ENCODE results near the gene DRG2.

Gene DRG2, protein sequence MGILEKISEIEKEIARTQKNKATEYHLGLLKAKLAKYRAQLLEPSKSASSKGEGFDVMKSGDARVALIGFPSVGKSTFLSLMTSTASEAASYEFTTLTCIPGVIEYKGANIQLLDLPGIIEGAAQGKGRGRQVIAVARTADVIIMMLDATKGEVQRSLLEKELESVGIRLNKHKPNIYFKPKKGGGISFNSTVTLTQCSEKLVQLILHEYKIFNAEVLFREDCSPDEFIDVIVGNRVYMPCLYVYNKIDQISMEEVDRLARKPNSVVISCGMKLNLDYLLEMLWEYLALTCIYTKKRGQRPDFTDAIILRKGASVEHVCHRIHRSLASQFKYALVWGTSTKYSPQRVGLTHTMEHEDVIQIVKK

DNA sequence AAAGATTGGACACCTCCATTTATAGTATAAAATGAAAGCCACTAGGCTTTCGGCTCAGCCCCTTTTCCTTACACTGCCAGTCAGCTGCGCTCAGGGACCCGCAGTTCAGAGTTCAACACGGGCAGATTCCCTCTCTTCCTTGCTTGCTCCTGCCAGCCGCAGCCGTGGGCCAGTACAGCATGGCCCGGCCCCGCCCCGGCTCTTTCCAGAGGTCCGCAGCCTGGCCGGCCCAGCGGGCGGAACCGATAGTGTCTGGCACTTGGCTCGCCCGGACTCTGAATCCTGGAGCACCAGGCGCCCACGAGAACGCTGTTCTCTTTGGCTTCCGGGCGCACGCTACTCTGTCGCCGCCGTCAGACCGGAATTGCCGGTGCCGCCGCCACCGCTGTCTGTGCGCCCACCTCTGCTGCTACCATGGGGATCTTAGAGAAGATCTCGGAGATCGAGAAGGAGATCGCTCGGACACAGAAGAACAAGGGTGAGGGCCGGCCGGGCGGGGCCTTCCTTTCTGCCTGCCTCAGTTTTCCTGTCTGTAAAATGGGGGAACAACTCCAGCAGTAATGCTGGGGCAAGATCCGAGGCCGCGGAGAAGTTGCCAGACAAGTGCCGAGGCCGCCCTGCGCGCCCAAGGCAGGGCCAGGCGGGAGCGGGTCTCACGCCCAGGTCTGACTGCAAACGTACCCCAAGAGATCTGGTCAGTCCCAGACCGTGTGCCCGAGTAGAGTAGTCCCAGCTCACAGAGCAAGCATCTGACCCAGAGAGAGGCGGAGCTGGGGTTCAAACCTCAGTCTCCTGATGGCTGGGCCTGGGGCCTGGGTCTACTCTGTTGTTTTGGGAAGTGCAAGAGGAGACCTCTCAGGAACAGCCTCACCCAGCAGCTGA lies at the start of gene DRG2:
Gene DRG2, plus strand, starts transcription at position 339 of the 882 bp plus-strand sequence. Its CDS starts 76 bp downstream, at position 415.
- H3K9ac ChIP-seq (ENCODE audit: low read depth in 1 of 2, low read length in 2 of 2) = peak within 1 kb of the TSS; percentile 63 to 87
- no peaks in the 10 kb centered on the region for H3K27me3 ChIP-seq (ENCODE audit: control insufficient read depth in 1 of 2, insufficient read depth in 2 of 2, low read length in 2 of 2)

DNA sequence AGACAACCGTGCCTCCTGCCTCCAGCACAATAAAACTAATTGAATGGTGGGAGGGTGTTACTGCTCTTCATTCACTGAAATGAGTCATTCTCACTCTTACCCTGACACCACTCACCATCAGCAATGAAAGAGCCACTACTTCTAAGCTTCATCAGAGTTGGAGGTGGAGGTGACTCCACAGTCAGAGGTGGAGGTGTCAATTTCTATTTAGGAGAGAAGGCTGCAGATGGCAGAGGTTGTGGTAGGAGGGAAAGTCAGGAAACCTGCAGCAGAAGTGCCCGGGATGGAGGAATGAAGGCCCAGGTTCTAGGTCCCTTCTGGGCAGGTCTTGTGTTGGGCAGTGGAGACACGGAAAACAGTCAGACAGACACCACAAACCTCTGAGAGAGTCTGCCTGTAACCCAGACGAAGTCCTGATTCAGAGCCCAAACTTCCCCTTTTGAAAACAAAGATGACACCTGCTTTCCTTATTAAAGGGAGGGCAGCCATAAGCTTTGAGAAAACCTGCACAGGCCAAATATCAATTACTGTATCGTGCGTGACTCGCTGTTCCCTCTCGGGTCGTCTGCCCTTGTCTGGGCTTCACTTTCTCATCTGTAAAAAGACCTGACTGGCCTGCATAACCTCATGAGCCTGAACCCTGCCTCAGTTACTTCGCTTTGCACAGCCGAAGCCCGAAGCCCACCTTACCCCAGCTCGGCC lies 49.4 kb upstream of the DRG2 start:
- peaks cover 23 to 26% of the 10 kb centered on the region in 2 donors for H3K4me1 ChIP-seq (ENCODE audit: control insufficient read depth in 1 of 2, insufficient read depth in 2 of 2, low read length in 2 of 2)
- H3K36me3 ChIP-seq (ENCODE audit: control insufficient read depth in 1 of 2, insufficient read depth in 2 of 2, low read length in 2 of 2) = no peaks in the 10 kb centered on the region
- peak overlapping the region; percentile 75 to 85 for H3K9ac ChIP-seq (ENCODE audit: low read depth in 1 of 2, low read length in 2 of 2)
- no peaks in the 10 kb centered on the region for H3K27me3 ChIP-seq (ENCODE audit: control insufficient read depth in 1 of 2, insufficient read depth in 2 of 2, low read length in 2 of 2)
- H3K27ac ChIP-seq (ENCODE audit: low read depth, low read length) = no peak overlapping the region
- peak overlapping the region; percentile 95 for H3K4me3 ChIP-seq (ENCODE audit: low read depth in 1 of 2, low read length in 2 of 2)
- H3K9me3 ChIP-seq (ENCODE audit: control insufficient read depth in 1 of 2, low read length in 2 of 2) = no peaks in the 10 kb centered on the region

More for the DNA sequence above, at the start of gene DRG2:
- Histone ChIP-seq H3K27ac (ENCODE audit: low read depth, low read length) (no peak within 1 kb of the TSS), H3K9me3 (ENCODE audit: control insufficient read depth in 1 of 2, low read length in 2 of 2) (no peaks in the 10 kb centered on the region), H3K36me3 (ENCODE audit: control insufficient read depth in 1 of 2, insufficient read depth in 2 of 2, low read length in 2 of 2) (peaks cover 2 to 7% of the 10 kb centered on the region in 2 donors), H3K4me1 (ENCODE audit: control insufficient read depth in 1 of 2, insufficient read depth in 2 of 2, low read length in 2 of 2) (peaks cover 7 to 10% of the 10 kb centered on the region in 2 donors), H3K4me3 (ENCODE audit: low read depth in 1 of 2, low read length in 2 of 2) (peak within 1 kb of the TSS; percentile 90 to 98)

DNA sequence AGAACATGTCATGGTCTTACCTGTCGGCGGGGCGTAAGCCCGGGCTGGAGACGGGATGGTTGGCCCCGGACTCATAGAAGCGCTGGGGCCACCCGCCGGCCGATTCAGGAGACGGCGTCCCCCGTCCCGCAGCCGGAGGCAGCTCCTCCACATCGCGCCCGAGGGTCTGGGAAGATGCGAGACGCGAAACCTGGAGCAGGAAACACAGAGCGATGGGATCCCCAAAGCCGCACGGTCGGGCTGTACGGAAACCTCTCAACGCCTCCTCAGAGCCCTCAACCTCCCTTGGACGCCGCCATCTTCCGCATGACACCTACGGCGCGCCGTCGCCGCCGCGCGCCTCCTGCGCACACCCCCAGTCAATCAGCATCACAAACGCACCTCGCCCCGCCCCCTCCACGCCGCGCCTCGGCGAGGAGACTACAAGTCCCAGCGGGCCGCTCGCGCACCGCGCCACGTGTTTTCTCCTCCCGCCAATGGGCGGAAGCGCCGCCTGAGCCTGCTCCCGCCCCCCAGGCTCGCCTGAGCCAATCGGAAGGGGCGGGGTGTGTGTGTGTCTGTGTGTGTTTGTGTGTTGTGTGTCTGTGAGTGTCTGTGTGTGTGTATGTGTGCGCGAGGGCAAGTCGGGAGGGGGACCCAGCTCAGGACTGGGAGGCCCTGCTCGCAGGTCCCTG lies 48.8 kb upstream of the DRG2 start, which contains the start of the genes ATPAF2 and GID4:
Gene ATPAF2, minus strand, starts transcription at position 308 of the 674 bp plus-strand sequence. Its CDS starts 155 bp downstream, at position 153.
Gene GID4, plus strand, starts transcription at position 548 of the 674 bp plus-strand sequence. Its CDS starts 57 bp downstream, at position 605.
- Histone ChIP-seq H3K4me3 (ENCODE audit: low read depth in 1 of 2, low read length in 2 of 2) (peak within 1 kb of the TSS; percentile 95), H3K27me3 (ENCODE audit: control insufficient read depth in 1 of 2, insufficient read depth in 2 of 2, low read length in 2 of 2) (no peaks in the 10 kb centered on the region), H3K27ac (ENCODE audit: low read depth, low read length) (peak within 1 kb of the TSS; percentile 54), H3K36me3 (ENCODE audit: control insufficient read depth in 1 of 2, insufficient read depth in 2 of 2, low read length in 2 of 2) (no peaks in the 10 kb centered on the region), H3K4me1 (ENCODE audit: control insufficient read depth in 1 of 2, insufficient read depth in 2 of 2, low read length in 2 of 2) (peaks cover 22 to 26% of the 10 kb centered on the region in 2 donors), H3K9ac (ENCODE audit: low read depth in 1 of 2, low read length in 2 of 2) (peak within 1 kb of the TSS; percentile 75 to 85), H3K9me3 (ENCODE audit: control insufficient read depth in 1 of 2, low read length in 2 of 2) (no peaks in the 10 kb centered on the region)

DNA sequence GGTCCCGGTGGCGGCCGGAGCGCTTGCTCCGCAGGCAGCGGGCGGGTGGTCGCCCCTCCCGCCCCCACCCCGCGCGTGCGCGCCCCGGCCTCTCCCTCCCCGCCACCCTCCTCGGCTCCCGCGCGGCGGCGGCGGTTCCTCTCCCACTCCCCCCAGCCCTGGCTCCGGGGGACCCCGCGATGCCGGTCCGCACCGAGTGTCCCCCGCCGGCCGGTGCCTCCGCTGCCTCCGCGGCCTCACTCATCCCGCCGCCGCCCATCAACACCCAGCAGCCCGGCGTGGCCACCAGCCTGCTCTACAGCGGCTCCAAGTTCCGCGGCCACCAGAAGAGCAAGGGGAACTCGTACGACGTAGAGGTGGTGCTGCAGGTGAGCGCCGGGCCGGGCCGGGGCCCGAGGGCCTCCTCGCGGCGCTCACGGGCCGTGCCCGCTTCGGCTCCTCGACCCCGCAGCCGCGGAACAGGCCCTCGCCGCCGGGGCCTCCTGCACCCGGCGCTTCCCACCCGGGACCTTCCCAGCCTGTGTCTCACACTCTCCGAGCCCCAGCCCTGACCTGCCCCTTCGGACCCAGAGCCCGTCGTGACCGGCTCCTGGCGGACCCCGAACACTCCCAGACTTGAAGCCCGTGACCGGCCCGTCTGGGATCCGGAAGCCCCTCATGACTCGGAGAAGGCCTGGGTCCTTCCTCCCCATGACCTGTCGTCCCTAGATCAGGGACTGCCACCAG lies 48.0 kb upstream of the DRG2 start:
- peak overlapping the region; percentile 68 to 70 for H3K9ac ChIP-seq (ENCODE audit: low read depth in 1 of 2, low read length in 2 of 2)
- no peaks in the 10 kb centered on the region for H3K27me3 ChIP-seq (ENCODE audit: control insufficient read depth in 1 of 2, insufficient read depth in 2 of 2, low read length in 2 of 2)
- H3K4me1 ChIP-seq (ENCODE audit: control insufficient read depth in 1 of 2, insufficient read depth in 2 of 2, low read length in 2 of 2) = peaks cover 22 to 26% of the 10 kb centered on the region in 2 donors
- H3K36me3 ChIP-seq (ENCODE audit: control insufficient read depth in 1 of 2, insufficient read depth in 2 of 2, low read length in 2 of 2) = no peaks in the 10 kb centered on the region
- H3K9me3 ChIP-seq (ENCODE audit: control insufficient read depth in 1 of 2, low read length in 2 of 2) = no peaks in the 10 kb centered on the region
- H3K4me3 ChIP-seq (ENCODE audit: low read depth in 1 of 2, low read length in 2 of 2) = peak overlapping the region; percentile 95
- H3K27ac ChIP-seq (ENCODE audit: low read depth, low read length) = peak overlapping the region; percentile 54

DNA sequence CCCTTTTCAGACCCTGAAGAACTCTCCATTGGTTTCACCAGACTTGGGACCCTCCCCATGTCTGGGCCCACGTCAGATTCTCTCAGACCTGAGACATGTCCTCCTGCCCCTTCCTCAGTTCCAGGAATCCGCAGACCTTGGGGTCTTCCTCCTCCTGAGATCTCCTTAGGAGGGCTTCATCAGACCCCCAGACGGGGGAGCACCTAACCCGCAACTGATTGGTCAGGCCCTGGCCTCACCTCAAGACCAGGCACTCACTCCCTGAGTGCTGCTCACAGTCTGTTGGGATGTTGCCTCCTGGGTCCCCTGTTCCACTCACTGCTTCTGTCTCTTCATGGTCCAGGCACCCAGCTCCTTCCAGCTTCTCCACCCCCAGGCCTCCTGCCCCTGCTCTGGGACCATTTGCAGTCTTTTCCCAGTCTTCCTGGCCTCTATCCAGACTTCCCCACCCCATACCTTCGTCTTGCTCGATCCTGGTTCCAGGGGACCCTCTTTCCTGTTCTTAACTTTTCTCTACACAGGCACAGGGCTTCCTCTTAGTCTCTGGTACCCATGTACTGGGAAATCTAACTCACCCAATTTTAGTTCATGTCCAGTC lies 47.4 kb upstream of the DRG2 start:
- Histone ChIP-seq H3K4me3 (ENCODE audit: low read depth in 1 of 2, low read length in 2 of 2) (peak overlapping the region; percentile 95), H3K36me3 (ENCODE audit: control insufficient read depth in 1 of 2, insufficient read depth in 2 of 2, low read length in 2 of 2) (no peaks in the 10 kb centered on the region), H3K27me3 (ENCODE audit: control insufficient read depth in 1 of 2, insufficient read depth in 2 of 2, low read length in 2 of 2) (no peaks in the 10 kb centered on the region), H3K27ac (ENCODE audit: low read depth, low read length) (no peak overlapping the region), H3K9ac (ENCODE audit: low read depth in 1 of 2, low read length in 2 of 2) (peak overlapping the region; percentile 68 to 70), H3K9me3 (ENCODE audit: control insufficient read depth in 1 of 2, low read length in 2 of 2) (no peaks in the 10 kb centered on the region), H3K4me1 (ENCODE audit: control insufficient read depth in 1 of 2, insufficient read depth in 2 of 2, low read length in 2 of 2) (peaks cover 22 to 26% of the 10 kb centered on the region in 2 donors)

DNA sequence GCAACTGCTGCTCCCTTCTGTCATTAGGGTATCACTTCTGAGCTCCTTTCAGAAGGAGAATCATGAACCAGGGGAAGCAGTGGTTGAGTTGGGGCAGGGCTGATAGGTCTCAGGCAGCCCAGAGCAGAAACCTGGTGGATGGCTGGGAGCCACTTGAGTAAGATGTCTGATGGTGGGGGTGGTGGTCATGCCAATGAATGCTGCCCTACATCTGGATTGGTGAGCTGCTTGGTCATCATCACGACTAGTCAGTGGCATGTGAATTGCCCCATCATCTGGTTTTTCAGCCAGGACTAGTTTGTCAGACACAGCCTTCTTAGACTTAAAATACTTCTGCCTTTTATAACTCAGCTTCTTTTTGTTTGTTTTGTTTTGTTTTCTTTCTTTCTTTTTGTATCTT lies 46.0 kb upstream of the DRG2 start:
- Histone ChIP-seq H3K4me3 (ENCODE audit: low read depth in 1 of 2, low read length in 2 of 2) (no peak overlapping the region), H3K9ac (ENCODE audit: low read depth in 1 of 2, low read length in 2 of 2) (no peak overlapping the region), H3K27ac (ENCODE audit: low read depth, low read length) (no peak overlapping the region), H3K36me3 (ENCODE audit: control insufficient read depth in 1 of 2, insufficient read depth in 2 of 2, low read length in 2 of 2) (peaks cover 0 to 5% of the 10 kb centered on the region in 2 donors), H3K27me3 (ENCODE audit: control insufficient read depth in 1 of 2, insufficient read depth in 2 of 2, low read length in 2 of 2) (no peaks in the 10 kb centered on the region), H3K9me3 (ENCODE audit: control insufficient read depth in 1 of 2, low read length in 2 of 2) (no peaks in the 10 kb centered on the region), H3K4me1 (ENCODE audit: control insufficient read depth in 1 of 2, insufficient read depth in 2 of 2, low read length in 2 of 2) (peaks cover 22% of the 10 kb centered on the region in 2 donors)

DNA sequence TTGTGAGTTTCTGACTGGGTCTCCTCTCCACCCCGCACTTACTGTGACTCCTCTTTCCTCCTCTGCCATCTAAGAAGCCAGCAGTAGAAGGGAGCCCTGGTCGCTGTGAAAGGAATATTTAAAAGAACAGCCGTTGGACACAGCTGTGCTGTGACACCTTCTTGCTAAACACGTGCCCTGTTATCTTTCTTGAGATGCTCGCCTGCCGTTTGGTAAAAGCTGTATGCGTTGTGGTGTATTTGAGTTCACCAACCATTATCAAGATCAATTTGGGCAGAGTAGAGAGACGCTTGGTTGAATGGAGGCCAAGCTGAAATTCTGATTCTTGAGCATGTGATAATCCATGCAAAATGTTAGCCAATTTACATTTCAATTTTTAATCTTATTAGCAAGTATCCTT lies 44.8 kb upstream of the DRG2 start:
- no peak overlapping the region for H3K27ac ChIP-seq (ENCODE audit: low read depth, low read length)
- peaks cover 15 to 16% of the 10 kb centered on the region in 2 donors for H3K4me1 ChIP-seq (ENCODE audit: control insufficient read depth in 1 of 2, insufficient read depth in 2 of 2, low read length in 2 of 2)
- no peak overlapping the region for H3K9ac ChIP-seq (ENCODE audit: low read depth in 1 of 2, low read length in 2 of 2)
- no peaks in the 10 kb centered on the region for H3K9me3 ChIP-seq (ENCODE audit: control insufficient read depth in 1 of 2, low read length in 2 of 2)
- H3K4me3 ChIP-seq (ENCODE audit: low read depth in 1 of 2, low read length in 2 of 2) = no peak overlapping the region
- H3K27me3 ChIP-seq (ENCODE audit: control insufficient read depth in 1 of 2, insufficient read depth in 2 of 2, low read length in 2 of 2) = no peaks in the 10 kb centered on the region
- peaks cover 3 to 11% of the 10 kb centered on the region in 2 donors for H3K36me3 ChIP-seq (ENCODE audit: control insufficient read depth in 1 of 2, insufficient read depth in 2 of 2, low read length in 2 of 2)

DNA sequence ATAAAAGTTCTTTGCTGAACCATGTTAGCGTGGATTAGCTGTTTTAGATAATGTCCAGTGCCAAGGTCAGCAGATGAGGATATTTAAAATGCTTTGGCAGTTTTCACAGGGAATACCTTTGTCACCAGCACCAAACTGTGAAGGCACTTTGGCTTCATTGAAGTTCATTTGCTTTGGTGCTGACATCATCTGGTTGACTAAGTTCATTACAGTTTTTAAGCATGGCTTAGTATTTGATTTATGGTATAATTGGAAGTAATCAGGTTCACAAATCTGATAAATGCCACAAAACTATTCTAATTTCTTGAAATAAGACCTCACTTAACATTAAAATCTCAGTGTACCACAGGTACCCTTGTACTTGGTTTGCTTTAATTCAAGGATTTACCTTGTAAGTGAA lies 44.3 kb upstream of the DRG2 start:
- H3K4me3 ChIP-seq (ENCODE audit: low read depth in 1 of 2, low read length in 2 of 2) = no peak overlapping the region
- H3K27me3 ChIP-seq (ENCODE audit: control insufficient read depth in 1 of 2, insufficient read depth in 2 of 2, low read length in 2 of 2) = no peaks in the 10 kb centered on the region
- H3K9me3 ChIP-seq (ENCODE audit: control insufficient read depth in 1 of 2, low read length in 2 of 2) = no peaks in the 10 kb centered on the region
- peaks cover 11% of the 10 kb centered on the region in 2 donors for H3K4me1 ChIP-seq (ENCODE audit: control insufficient read depth in 1 of 2, insufficient read depth in 2 of 2, low read length in 2 of 2)
- peaks cover 3 to 11% of the 10 kb centered on the region in 2 donors for H3K36me3 ChIP-seq (ENCODE audit: control insufficient read depth in 1 of 2, insufficient read depth in 2 of 2, low read length in 2 of 2)
- H3K9ac ChIP-seq (ENCODE audit: low read depth in 1 of 2, low read length in 2 of 2) = no peak overlapping the region
- no peak overlapping the region for H3K27ac ChIP-seq (ENCODE audit: low read depth, low read length)
